OCI-LY7 (cell line): ENCODE measurements around the gene STX8. TPM values are rescaled to one million over a fixed set of nuclear protein-coding genes. Genes with fewer than 3 reads are reported as not detected.

ENCODE experiments used
- BruUV-seq: library from RNA; stranded (reverse); fragments of 400-500 nt; replicated peaks from 2 replicates; lab custom pipeline; 2021; lab: Mats Ljungman, UMichigan
- CTCF ChIA-PET: fragments of 300-600 bp; sonication (Branson Sonifier 250); formaldehyde crosslinking; loops from one replicate; lab custom pipeline; 2022; ENCODE audit warnings: antibody characterized with exemption; ENCODE audit not compliant: unreplicated experiment; lab: Charles Lee
- POLR2A ChIA-PET: fragments of 300-600 bp; sonication (Branson Sonifier 250); formaldehyde crosslinking; loops from one replicate; lab custom pipeline; 2022; ENCODE audit warnings: antibody characterized with exemption; lab: Charles Lee
- DNase-seq: peaks from one replicate; pipeline ENCODE4 v3.0.0-alpha.2; 2015; ENCODE audit warnings: low spot score
- H2AFZ ChIP-seq: fragments of 200-600 bp; sonication (generic), shearing (Covaris generic); 2 replicates; pipeline ENCODE4 v1.6.1; 2014; ENCODE audit warnings: mild to moderate bottlenecking, antibody characterized with exemption, low read length, moderate library complexity
- H3K27ac ChIP-seq: fragments of 200-600 bp; sonication (generic); 2 replicates; pipeline ENCODE4 v1.5.1; 2014; ENCODE audit warnings: mixed run types, low read depth, mild to moderate bottlenecking, moderate library complexity, low read length, inconsistent platforms; ENCODE audit not compliant: poor library complexity, severe bottlenecking
- H3K36me3 ChIP-seq: fragments of 200-600 bp; sonication (generic); 2 replicates; pipeline ENCODE4 v1.6.1; 2014; ENCODE audit warnings: mild to moderate bottlenecking, antibody characterized with exemption, low read length, moderate library complexity, mixed read lengths; ENCODE audit not compliant: insufficient read depth
- H3K4me1 ChIP-seq: fragments of 200-600 bp; sonication (generic); 2 replicates; pipeline ENCODE4 v1.5.1; 2014; ENCODE audit warnings: mild to moderate bottlenecking, low read length; ENCODE audit not compliant: insufficient read depth, poor library complexity, severe bottlenecking
- H3K4me2 ChIP-seq: fragments of 200-600 bp; sonication (generic); 2 replicates; pipeline ENCODE4 v1.6.1; 2014; ENCODE audit warnings: mild to moderate bottlenecking, low read length
- H3K4me3 ChIP-seq: fragments of 200-600 bp; sonication (generic); 2 replicates; pipeline ENCODE4 v1.5.1; 2014; ENCODE audit warnings: mild to moderate bottlenecking, low read depth, low read length; ENCODE audit not compliant: poor library complexity, severe bottlenecking
- H3K79me2 ChIP-seq: fragments of 200-600 bp; sonication (generic); 2 replicates; pipeline ENCODE4 v1.6.1; 2016; ENCODE audit warnings: low read depth, mild to moderate bottlenecking, low read length, moderate library complexity, mixed read lengths; ENCODE audit not compliant: insufficient read depth
- H3K9me2 ChIP-seq: fragments of 200-600 bp; sonication (generic); 2 replicates; pipeline ENCODE4 v1.6.1; 2016; ENCODE audit warnings: mild to moderate bottlenecking, low read length, mixed read lengths; ENCODE audit not compliant: insufficient read depth
- H3K9me3 ChIP-seq: fragments of 200-600 bp; sonication (generic); 2 replicates; pipeline ENCODE4 v1.6.1; 2014; ENCODE audit warnings: mild to moderate bottlenecking, mixed run types, low read length, mixed read lengths
- H4K20me1 ChIP-seq: fragments of 200-600 bp; sonication (generic); 2 replicates; pipeline ENCODE4 v1.6.1; 2014; ENCODE audit warnings: mild to moderate bottlenecking, antibody characterized with exemption, low read length, moderate library complexity, mixed read lengths; ENCODE audit not compliant: insufficient read depth
- CTCF ChIP-seq: fragments of 200-600 bp; sonication (generic); conservative IDR thresholded peaks from 2 replicates; pipeline ENCODE4 v1.5.1; 2014; ENCODE audit warnings: mild to moderate bottlenecking, antibody characterized with exemption, low read length, moderate library complexity, mixed read lengths
- EZH2phosphoT487 ChIP-seq: fragments of 200-600 bp; sonication (generic); IDR thresholded peaks from 2 replicates; pipeline ENCODE4 v1.6.1; 2018; ENCODE audit warnings: low read depth, borderline replicate concordance, mild to moderate bottlenecking, mixed run types, antibody characterized with exemption, low read length, moderate library complexity, mixed read lengths
- intact Hi-C: fragments of 100-400 bp; cut with micrococcal nuclease; formaldehyde crosslinking; loops from one replicate; pipeline ENCODE4 v1.10.0; 2022; ENCODE audit not compliant: unreplicated experiment
- total RNA-seq, 2 experiments: library from RNA; depleted of rRNA in 1 of 2; stranded (reverse); fragments of >200 nt in 1 of 2; shearing (Covaris generic) in 1 of 2; gene quantifications; 2 replicates each; pipeline ENCODE4 v1.2.3, GENCODE V29; 2014 to 2022

The STX8 gene
- total RNA-seq, 2 experiments from 2014 or later = 56.7 to 69.0 TPM

DNA sequence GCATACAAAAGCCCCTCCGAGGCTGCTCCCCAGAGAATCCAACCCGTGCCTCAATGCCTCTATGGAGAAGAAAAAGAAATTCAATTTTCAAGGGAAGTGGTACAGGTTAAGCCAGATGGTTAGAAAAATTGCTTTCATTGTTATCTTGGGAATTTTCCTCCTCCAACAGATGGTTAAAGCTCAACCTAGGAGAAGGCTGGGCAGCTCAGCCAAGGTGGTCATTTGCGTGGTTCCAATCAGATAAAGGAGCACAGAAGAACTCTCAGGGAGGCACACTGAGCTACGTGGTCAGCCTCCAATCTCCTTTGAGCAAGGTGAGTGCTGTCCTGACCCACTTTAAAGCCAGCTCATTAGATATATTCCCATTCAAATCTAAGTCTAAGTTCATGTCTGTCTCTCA lies 106.7 kb downstream of the STX8 start:
- Histone ChIP-seq H3K4me3 (no peak overlapping the region), H3K4me1 (no peaks in the 10 kb centered on the region), H4K20me1 (no peaks in the 10 kb centered on the region), H2AFZ (no peak overlapping the region), H3K79me2 (no peaks in the 10 kb centered on the region), H3K4me2 (no peak overlapping the region), H3K9me3 (no peaks in the 10 kb centered on the region), H3K36me3 (no peaks in the 10 kb centered on the region), H3K9me2 (no peaks in the 10 kb centered on the region), H3K27ac (no peak overlapping the region)
- ChIA-PET CTCF (no interaction called here), POLR2A (interaction anchor here (0.6 kb wide), 1 partner anchor 386 kb away, joined by 3 read pairs; no protein-coding TSS in a partner anchor)
- BruUV-seq = no TSS peak
- no peak for DNase-seq
- TF ChIP-seq CTCF (no peak), EZH2phosphoT487 (no peak)
- intact Hi-C loops = no loop called here

GRCh38 chr17:9468532-9468931 lies 107.1 kb downstream of the STX8 start:
- CTCF ChIA-PET = no interaction called here
- no peak overlapping the region for H2AFZ ChIP-seq
- no peak for DNase-seq
- no peaks in the 10 kb centered on the region for H3K79me2 ChIP-seq
- no peak overlapping the region for H3K4me3 ChIP-seq
- no peak overlapping the region for H3K27ac ChIP-seq
- H3K4me2 ChIP-seq = no peak overlapping the region
- no peaks in the 10 kb centered on the region for H4K20me1 ChIP-seq
- POLR2A ChIA-PET = interaction anchor here (0.6 kb wide), 1 partner anchor 385 kb away, joined by 3 read pairs; no protein-coding TSS in a partner anchor
- no peaks in the 10 kb centered on the region for H3K4me1 ChIP-seq
- H3K9me2 ChIP-seq = no peaks in the 10 kb centered on the region
- no peaks in the 10 kb centered on the region for H3K9me3 ChIP-seq
- no peaks in the 10 kb centered on the region for H3K36me3 ChIP-seq
- no TSS peak for BruUV-seq
- intact Hi-C loops = no loop called here
- no peak for TF ChIP-seq EZH2phosphoT487

- intact Hi-C loops = no loop called here
- POLR2A ChIA-PET = interaction anchor here (0.5 kb wide), 1 partner anchor 53 kb away, joined by 3 read pairs; no protein-coding TSS in a partner anchor
- H3K79me2 ChIP-seq = no peaks in the 10 kb centered on the region
Observed at GRCh38 chr17:9467518-9467917, 108.1 kb downstream of the STX8 start.

More at GRCh38 chr17:9467518-9467917, 108.1 kb downstream of the STX8 start:
- TF ChIP-seq EZH2phosphoT487 (no peak), CTCF (no peak)
- Histone ChIP-seq H3K4me2 (no peak overlapping the region), H3K36me3 (no peaks in the 10 kb centered on the region), H3K9me2 (no peaks in the 10 kb centered on the region), H4K20me1 (no peaks in the 10 kb centered on the region), H3K4me1 (no peaks in the 10 kb centered on the region), H3K9me3 (no peaks in the 10 kb centered on the region), H3K27ac (no peak overlapping the region), H2AFZ (no peak overlapping the region), H3K4me3 (no peak overlapping the region)
- no TSS peak for BruUV-seq
- CTCF ChIA-PET = no interaction called here
- DNase-seq = no peak
